Neuronal stem cell (in vitro differentiated cells): Measurements from ENCODE around the gene GREB1.

ENCODE experiments used
- DNase-seq: peaks from one replicate; pipeline ENCODE4 v3.0.0-alpha.2; 2013; ENCODE audit warnings: low spot score
- H2AFZ ChIP-seq: one replicate; pipeline ENCODE4 v1.6.1; 2013; ENCODE audit warnings: mild to moderate bottlenecking, low read length, inconsistent platforms
- H2AK5ac ChIP-seq: 2 replicates; pipeline ENCODE4 v1.6.1; 2013; ENCODE audit warnings: low read depth, mild to moderate bottlenecking, inconsistent platforms, low read length, moderate library complexity, mixed read lengths
- H2BK120ac ChIP-seq: 2 replicates; pipeline ENCODE4 v1.6.1; 2013; ENCODE audit warnings: low read depth, mild to moderate bottlenecking, inconsistent platforms, low read length, moderate library complexity, mixed read lengths
- H2BK12ac ChIP-seq: one replicate; pipeline ENCODE4 v1.6.1; 2013; ENCODE audit warnings: low read length, inconsistent platforms
- H2BK15ac ChIP-seq: 2 replicates; pipeline ENCODE4 v1.6.1; 2013; ENCODE audit warnings: mild to moderate bottlenecking, low read length, inconsistent platforms, mixed read lengths
- H2BK5ac ChIP-seq: one replicate; pipeline ENCODE4 v1.6.1; 2013; ENCODE audit warnings: inconsistent platforms, mild to moderate bottlenecking, low read length, moderate library complexity
- H3K14ac ChIP-seq: one replicate; pipeline ENCODE4 v1.6.1; 2013; ENCODE audit warnings: low read length, inconsistent platforms
- H3K18ac ChIP-seq: 2 replicates; pipeline ENCODE4 v1.6.1; 2013; ENCODE audit warnings: low read length, inconsistent platforms
- H3K23ac ChIP-seq: 2 replicates; pipeline ENCODE4 v1.6.1; 2013; ENCODE audit warnings: low read depth, mild to moderate bottlenecking, mixed read lengths, low read length, inconsistent platforms; ENCODE audit not compliant: poor library complexity
- H3K27ac ChIP-seq: replicated peaks from 3 replicates; pipeline ENCODE4 v1.5.1; 2013; ENCODE audit warnings: low read length, inconsistent platforms
- H3K27me3 ChIP-seq, 3 experiments: 2 replicates each; pipeline ENCODE4 v1.6.1; 2013; ENCODE audit warnings: low read length in 3 of 3, mild to moderate bottlenecking in 2 of 3, inconsistent platforms in 1 of 3, low read depth in 1 of 3, mixed read lengths in 1 of 3, moderate library complexity in 1 of 3; ENCODE audit not compliant: control insufficient read depth in 3 of 3, insufficient read depth in 3 of 3
- H3K36me3 ChIP-seq, 2 donors: replicated peaks in 1 of 2; 2 replicates each; pipeline ENCODE4 v1.6.1; 2013; ENCODE audit warnings: low read length in 2 of 2; ENCODE audit not compliant: control insufficient read depth in 2 of 2, insufficient read depth in 2 of 2
- H3K4ac ChIP-seq: 2 replicates; pipeline ENCODE4 v1.6.1; 2013; ENCODE audit warnings: inconsistent platforms, mild to moderate bottlenecking, low read length, moderate library complexity
- H3K4me1 ChIP-seq, 2 donors: 1 replicate in 1 of 2; 2 replicates in 1 of 2; pipeline ENCODE4 v1.6.1; 2013; ENCODE audit warnings: low read length in 2 of 2, low read depth in 1 of 2; ENCODE audit not compliant: control insufficient read depth in 2 of 2, insufficient read depth in 1 of 2
- H3K4me2 ChIP-seq: one replicate; pipeline ENCODE4 v1.6.1; 2013; ENCODE audit warnings: mild to moderate bottlenecking, low read length, inconsistent platforms; ENCODE audit not compliant: insufficient read depth, poor library complexity, severe bottlenecking
- H3K4me3 ChIP-seq, 2 donors: 2 replicates each; pipeline ENCODE4 v1.5.1; 2013; ENCODE audit warnings: low read length in 2 of 2, mild to moderate bottlenecking in 2 of 2, inconsistent platforms in 1 of 2, moderate library complexity in 1 of 2
- H3K79me1 ChIP-seq: one replicate; pipeline ENCODE4 v1.6.1; 2013; ENCODE audit warnings: low read depth, mild to moderate bottlenecking, inconsistent platforms, low read length, moderate library complexity
- H3K9ac ChIP-seq: one replicate; pipeline ENCODE4 v1.6.1; 2013; ENCODE audit warnings: mild to moderate bottlenecking, low read depth, low read length, inconsistent platforms; ENCODE audit not compliant: poor library complexity
- H3K9me3 ChIP-seq, 2 donors: replicated peaks in 1 of 2; 2 replicates each; pipeline versions ENCODE3 to v1.6.1; 2013; ENCODE audit warnings: low read length in 2 of 2, mild to moderate bottlenecking in 2 of 2, inconsistent platforms in 1 of 2, low read depth in 1 of 2, mixed read lengths in 1 of 2, moderate library complexity in 1 of 2; ENCODE audit not compliant: control insufficient read depth in 2 of 2, insufficient read depth in 1 of 2
- H4K8ac ChIP-seq: one replicate; pipeline ENCODE4 v1.6.1; 2013; ENCODE audit warnings: low read depth, mild to moderate bottlenecking, inconsistent platforms, low read length, moderate library complexity
- H4K91ac ChIP-seq: one replicate; pipeline ENCODE4 v1.6.1; 2013; ENCODE audit warnings: low read length, low read depth, mild to moderate bottlenecking, inconsistent platforms; ENCODE audit not compliant: poor library complexity
- WGBS, 2 donors: extraction: QIAGEN DNeasy Blood & Tissue Kit; methylation state at CpG; one replicate each; pipeline ENCODE4 v1.1.7; 2013; ENCODE audit warnings: missing lambda C conversion rate in 2 of 2, mixed read lengths in 1 of 2; ENCODE audit not compliant: insufficient read length in 2 of 2, insufficient replicate concordance in 1 of 2; ENCODE audit errors: extremely low coverage in 2 of 2; 5-methylcytosine and 5-hydroxymethylcytosine counted together

Gene GREB1

DNA sequence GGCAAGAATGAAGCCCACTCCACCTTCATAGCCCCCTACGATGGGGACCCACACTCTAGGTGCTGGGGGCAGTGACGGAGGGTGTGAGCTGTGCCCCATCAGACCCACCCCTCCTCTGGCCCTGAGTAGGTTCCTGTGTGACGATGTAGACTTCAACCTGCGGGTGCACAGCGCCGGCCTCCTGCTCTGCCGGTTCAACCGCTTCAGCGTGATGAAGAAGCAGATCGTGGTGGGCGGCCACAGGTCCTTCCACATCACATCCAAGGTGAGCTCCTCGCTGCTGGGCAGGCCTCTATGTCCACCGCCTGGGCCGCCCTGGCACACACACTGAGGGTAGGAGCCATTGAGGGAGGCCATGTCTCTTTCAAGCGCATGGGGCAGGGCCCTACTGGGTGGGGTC, 101.3 kb downstream of the GREB1 start:
- H3K79me1 ChIP-seq: no peaks in the 10 kb centered on the region
- H3K4me3 ChIP-seq: peak overlapping the region in 1 of 2 donors; percentile 25
- no peaks in the 10 kb centered on the region for H3K9me3 ChIP-seq
- H3K14ac ChIP-seq: peak overlapping the region; percentile 48
- no peak overlapping the region for H3K27ac ChIP-seq
- H2BK15ac ChIP-seq: no peak overlapping the region
- no peak for DNase-seq
- H3K27me3 ChIP-seq: no peaks in the 10 kb centered on the region
- no peak overlapping the region for H4K8ac ChIP-seq
- H3K4ac ChIP-seq: no peak overlapping the region
- H3K4me2 ChIP-seq: no peak overlapping the region
- H3K9ac ChIP-seq: no peak overlapping the region
- H3K23ac ChIP-seq: no peak overlapping the region
- H2BK5ac ChIP-seq: no peak overlapping the region
- no CpG with 5 or more reads among the region's 15 CpGs for WGBS, 2 donors
- no peak overlapping the region for H2AK5ac ChIP-seq
- H3K18ac ChIP-seq: no peak overlapping the region
- H2AFZ ChIP-seq: no peak overlapping the region
- H2BK120ac ChIP-seq: no peak overlapping the region
- H4K91ac ChIP-seq: no peak overlapping the region
- H2BK12ac ChIP-seq: no peak overlapping the region
- peaks cover 50 to 99% of the 10 kb centered on the region in 2 donors for H3K36me3 ChIP-seq
- H3K4me1 ChIP-seq: no peaks in the 10 kb centered on the region

DNA sequence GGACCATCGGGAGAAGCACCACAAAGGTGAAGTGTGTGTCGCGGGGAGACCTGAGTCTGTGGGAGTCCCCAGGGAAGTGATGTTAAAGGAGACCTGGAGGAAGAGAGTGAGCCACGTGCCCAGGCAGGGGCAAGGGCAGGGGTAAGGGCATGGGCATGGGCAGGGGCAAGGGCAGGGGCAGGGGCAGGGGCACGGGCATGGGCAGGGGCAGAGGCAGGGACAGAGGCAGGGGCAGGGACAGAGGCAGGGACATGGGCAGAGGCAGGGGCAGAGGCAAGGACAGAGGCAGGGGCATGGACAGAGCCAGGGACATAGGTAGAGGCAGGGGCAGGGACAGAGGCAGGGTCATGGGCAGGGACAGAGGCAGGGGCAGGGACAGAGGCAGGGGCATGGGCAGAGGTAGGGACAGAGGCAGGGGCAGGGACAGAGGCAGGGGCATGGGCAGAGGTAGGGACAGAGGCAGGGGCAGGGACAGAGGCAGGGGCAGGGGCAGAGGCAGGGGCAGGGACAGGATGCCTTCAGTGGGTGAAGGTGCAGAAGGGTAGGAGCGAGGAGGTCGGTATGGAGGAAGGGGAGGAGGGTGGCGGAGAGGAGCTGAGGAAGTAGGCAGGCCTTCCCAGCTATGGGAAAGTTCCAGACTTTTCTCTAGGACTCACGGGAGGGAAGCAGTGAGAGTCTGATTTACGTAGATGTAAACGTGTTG, 102.9 kb downstream of the GREB1 start:
- Histone ChIP-seq H2AK5ac (no peak overlapping the region), H3K18ac (no peak overlapping the region), H3K9me3 (no peaks in the 10 kb centered on the region), H3K27ac (no peak overlapping the region), H3K4ac (no peak overlapping the region), H3K14ac (peak overlapping the region; percentile 15), H4K8ac (peak overlapping the region; percentile 9), H3K4me2 (no peak overlapping the region), H2BK5ac (peak overlapping the region; percentile 34), H2BK15ac (no peak overlapping the region), H3K4me3 (no peak overlapping the region), H3K4me1 (no peaks in the 10 kb centered on the region), H2AFZ (no peak overlapping the region), H3K23ac (peak overlapping the region; percentile 61), H3K36me3 (peaks cover 46 to 98% of the 10 kb centered on the region in 2 donors), H3K79me1 (no peaks in the 10 kb centered on the region), H3K27me3 (no peaks in the 10 kb centered on the region), H4K91ac (no peak overlapping the region), H3K9ac (peak overlapping the region; percentile 68), H2BK12ac (no peak overlapping the region), H2BK120ac (no peak overlapping the region)
- no CpG with 5 or more reads among the region's 11 CpGs for WGBS, 2 donors
- DNase-seq: no peak

DNA sequence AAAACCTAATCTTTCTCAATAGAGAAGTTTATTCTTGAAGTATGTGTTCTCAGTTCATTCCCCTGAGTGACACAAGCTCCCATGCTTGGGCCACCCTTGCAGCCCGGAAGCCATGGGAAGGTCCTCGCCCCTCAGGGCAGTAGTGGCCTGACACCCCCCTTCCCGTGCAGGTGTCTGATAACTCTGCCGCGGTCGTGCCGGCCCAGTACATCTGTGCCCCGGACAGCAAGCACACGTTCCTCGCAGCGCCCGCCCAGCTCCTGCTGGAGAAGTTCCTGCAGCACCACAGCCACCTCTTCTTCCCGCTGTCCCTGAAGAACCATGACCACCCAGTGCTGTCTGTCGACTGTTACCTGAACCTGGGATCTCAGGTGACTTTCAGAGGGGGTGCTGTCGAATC, 103.7 kb downstream of the GREB1 start:
- Histone ChIP-seq H2BK15ac (no peak overlapping the region), H3K18ac (no peak overlapping the region), H3K4me2 (no peak overlapping the region), H3K27me3 (no peaks in the 10 kb centered on the region), H3K9ac (no peak overlapping the region), H2BK5ac (no peak overlapping the region), H2BK12ac (no peak overlapping the region), H2AFZ (no peak overlapping the region), H2BK120ac (no peak overlapping the region), H3K14ac (no peak overlapping the region), H3K23ac (peak overlapping the region; percentile 65), H4K91ac (no peak overlapping the region), H3K79me1 (no peaks in the 10 kb centered on the region), H4K8ac (no peak overlapping the region), H3K9me3 (no peaks in the 10 kb centered on the region), H3K4me3 (no peak overlapping the region), H3K4ac (no peak overlapping the region), H3K27ac (no peak overlapping the region), H3K4me1 (no peaks in the 10 kb centered on the region), H3K36me3 (peaks cover 43 to 98% of the 10 kb centered on the region in 2 donors), H2AK5ac (no peak overlapping the region)
- no CpG with 5 or more reads among the region's 15 CpGs for WGBS, 2 donors
- DNase-seq: no peak

DNA sequence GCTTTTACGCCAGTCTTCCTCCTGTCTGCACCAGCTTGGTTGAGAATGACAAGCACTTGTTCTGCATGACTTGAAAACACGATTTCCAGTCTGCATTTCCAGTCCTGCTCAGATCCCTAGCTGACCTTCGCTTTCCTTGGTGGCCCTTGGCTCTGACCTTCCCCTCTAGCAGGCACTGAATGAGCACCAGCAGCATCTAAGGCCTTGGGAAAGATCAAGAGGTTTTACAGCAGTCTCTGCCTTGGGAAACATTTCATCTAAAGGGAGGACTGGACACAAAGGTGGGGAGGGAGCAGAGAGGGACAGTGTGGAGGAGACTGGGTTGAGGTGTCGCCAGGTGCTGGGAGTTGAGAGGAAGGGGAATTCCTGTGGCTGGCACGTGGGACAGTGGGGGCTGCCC, 105.7 kb downstream of the GREB1 start:
- Histone ChIP-seq H3K23ac (no peak overlapping the region), H3K36me3 (peaks cover 38 to 98% of the 10 kb centered on the region in 2 donors)

More for the DNA sequence above, 105.7 kb downstream of the GREB1 start:
- Histone ChIP-seq H3K79me1 (no peaks in the 10 kb centered on the region), H3K4me3 (no peak overlapping the region), H3K18ac (no peak overlapping the region), H2AFZ (no peak overlapping the region), H2AK5ac (no peak overlapping the region), H3K4me2 (no peak overlapping the region), H3K14ac (no peak overlapping the region), H4K8ac (no peak overlapping the region), H4K91ac (no peak overlapping the region), H3K27ac (no peak overlapping the region), H3K9me3 (no peaks in the 10 kb centered on the region), H2BK15ac (no peak overlapping the region), H2BK5ac (no peak overlapping the region), H3K4me1 (no peaks in the 10 kb centered on the region), H2BK120ac (no peak overlapping the region), H3K9ac (peak overlapping the region; percentile 6), H3K27me3 (no peaks in the 10 kb centered on the region), H2BK12ac (no peak overlapping the region), H3K4ac (no peak overlapping the region)
- DNase-seq: no peak
- no CpG with 5 or more reads among the region's 5 CpGs for WGBS, 2 donors
